Fibroblast of lung (primary cell): Measurements from ENCODE around the gene FGD2. TPM values are rescaled to one million over a fixed set of nuclear protein-coding genes. Genes with fewer than 3 reads are reported as not detected.

ENCODE experiments used
- DNase-seq, 2 donors: peaks; one replicate each; pipeline versions ENCODE4 v3.0.0 to v3.0.0-alpha.2; 2010; ENCODE audit warnings: low read depth in 2 of 2
- H2AFZ ChIP-seq: 2 replicates; pipeline ENCODE4 v1.5.1; 2012; ENCODE audit warnings: low read length, control low read depth, inconsistent platforms
- H3K27ac ChIP-seq: 2 replicates; pipeline ENCODE4 v1.5.1; 2011; ENCODE audit warnings: low read length, control low read depth; ENCODE audit not compliant: insufficient read depth
- H3K27me3 ChIP-seq: 2 replicates; pipeline ENCODE4 v1.5.1; 2011; ENCODE audit warnings: mild to moderate bottlenecking, low read length; ENCODE audit not compliant: control insufficient read depth, insufficient read depth
- H3K36me3 ChIP-seq: 2 replicates; pipeline ENCODE4 v1.5.1; 2011; ENCODE audit warnings: low read length; ENCODE audit not compliant: control insufficient read depth, insufficient read depth
- H3K4me1 ChIP-seq: 2 replicates; pipeline ENCODE4 v1.5.1; 2011; ENCODE audit warnings: low read length; ENCODE audit not compliant: control insufficient read depth, insufficient read depth; ENCODE audit errors: extremely low read depth
- H3K4me2 ChIP-seq: 2 replicates; pipeline ENCODE4 v1.5.1; 2011; ENCODE audit warnings: low read length, control low read depth; ENCODE audit not compliant: insufficient read depth; ENCODE audit errors: extremely low read depth
- H3K4me3 ChIP-seq, 4 experiments: fragments of 200-600 bp in 1 of 4; sonication (generic) in 1 of 4; replicated peaks in 1 of 4; 2 replicates each; pipeline ENCODE4 v1.5.1; 2011 to 2016; ENCODE audit warnings: low read length in 4 of 4, low read depth in 3 of 4, mild to moderate bottlenecking in 3 of 4, control low read depth in 2 of 4, inconsistent platforms in 1 of 4, mixed read lengths in 1 of 4; ENCODE audit not compliant: insufficient read depth in 1 of 4; ENCODE audit errors: control extremely low read depth in 1 of 4
- H3K79me2 ChIP-seq: 2 replicates; pipeline ENCODE4 v1.5.1; 2012; ENCODE audit warnings: mild to moderate bottlenecking, low read length, inconsistent platforms; ENCODE audit not compliant: control insufficient read depth, insufficient read depth
- H3K9ac ChIP-seq: 2 replicates; pipeline ENCODE4 v1.5.1; 2011; ENCODE audit warnings: mild to moderate bottlenecking, low read length, control low read depth; ENCODE audit not compliant: insufficient read depth
- H3K9me3 ChIP-seq: 2 replicates; pipeline ENCODE4 v1.5.1; 2012; ENCODE audit warnings: low read depth, low read length; ENCODE audit not compliant: control insufficient read depth, insufficient read depth
- H4K20me1 ChIP-seq: 2 replicates; pipeline ENCODE4 v1.5.1; 2011; ENCODE audit warnings: low read length; ENCODE audit not compliant: control insufficient read depth, insufficient read depth; ENCODE audit errors: extremely low read depth
- EZH2 ChIP-seq: IDR thresholded peaks from 2 replicates; pipeline ENCODE4 v1.5.1; 2012; ENCODE audit warnings: low read length, control low read depth, mild to moderate bottlenecking; ENCODE audit errors: missing control alignments
- polyA minus RNA-seq: library from RNA; depleted of rRNA, polyadenylated mRNA; stranded (reverse); fragments of >200 nt; gene quantifications from 2 replicates; pipeline ENCODE4 v1.2.3, GENCODE V29; 2011; ENCODE audit warnings: low replicate concordance
- polyA plus RNA-seq, 2 donors: library from polyadenylated mRNA; depleted of rRNA in 1 of 2; stranded (reverse) in 1 of 2; unstranded in 1 of 2; fragments of >200 nt; gene quantifications; 2 replicates each; pipeline ENCODE4 v1.2.1, GENCODE V29; 2011 to 2012; ENCODE audit warnings: missing spikeins in 1 of 2
- total RNA-seq: library from RNA; depleted of rRNA; stranded (reverse); fragments of >200 nt; gene quantifications from 2 replicates; pipeline ENCODE4 v1.2.1, GENCODE V29; 2014
- TF ChIP-seq, protein P1 (sequence below), 2 donors: IDR thresholded peaks in 1 of 2; conservative IDR thresholded peaks in 1 of 2; 1 replicate in 1 of 2; 2 replicates in 1 of 2; pipeline ENCODE4 v1.5.1; 2011 to 2012; ENCODE audit warnings: low read length in 2 of 2, control low read depth in 1 of 2, inconsistent platforms in 1 of 2, low read depth in 1 of 2, mild to moderate bottlenecking in 1 of 2

FGD2 gene
- total RNA-seq: not detected in 2 replicates
- polyA plus RNA-seq: not detected in 2 replicates
- polyA plus RNA-seq (2012): not detected in 2 replicates
- not detected in 2 replicates for polyA minus RNA-seq

- no peak within 1 kb of the TSS for H2AFZ ChIP-seq
- H3K9ac ChIP-seq: no peak within 1 kb of the TSS
- peaks cover 8% of the 10 kb centered on the region for H3K27me3 ChIP-seq
These were observed at the start of gene FGD2 for GRCh38 chr6:37005061-37005810. FGD2 (plus strand) TSS chr6:37005655; CDS start chr6:37005818, 163 bp downstream.

GRCh38 chr6:36955671-36956445 lies 49.6 kb upstream of the FGD2 start:
- Histone ChIP-seq H3K9ac (no peak overlapping the region), H3K27ac (no peak overlapping the region), H3K79me2 (no peaks in the 10 kb centered on the region), H4K20me1 (no peaks in the 10 kb centered on the region), H3K4me2 (no peak overlapping the region), H3K27me3 (peaks cover 2% of the 10 kb centered on the region), H3K4me3 (no peak overlapping the region), H3K36me3 (no peaks in the 10 kb centered on the region), H2AFZ (no peak overlapping the region), H3K4me1 (no peaks in the 10 kb centered on the region), H3K9me3 (no peaks in the 10 kb centered on the region)
- no peak for DNase-seq
- TF ChIP-seq EZH2: no peak
- TF ChIP-seq, protein P1, sequence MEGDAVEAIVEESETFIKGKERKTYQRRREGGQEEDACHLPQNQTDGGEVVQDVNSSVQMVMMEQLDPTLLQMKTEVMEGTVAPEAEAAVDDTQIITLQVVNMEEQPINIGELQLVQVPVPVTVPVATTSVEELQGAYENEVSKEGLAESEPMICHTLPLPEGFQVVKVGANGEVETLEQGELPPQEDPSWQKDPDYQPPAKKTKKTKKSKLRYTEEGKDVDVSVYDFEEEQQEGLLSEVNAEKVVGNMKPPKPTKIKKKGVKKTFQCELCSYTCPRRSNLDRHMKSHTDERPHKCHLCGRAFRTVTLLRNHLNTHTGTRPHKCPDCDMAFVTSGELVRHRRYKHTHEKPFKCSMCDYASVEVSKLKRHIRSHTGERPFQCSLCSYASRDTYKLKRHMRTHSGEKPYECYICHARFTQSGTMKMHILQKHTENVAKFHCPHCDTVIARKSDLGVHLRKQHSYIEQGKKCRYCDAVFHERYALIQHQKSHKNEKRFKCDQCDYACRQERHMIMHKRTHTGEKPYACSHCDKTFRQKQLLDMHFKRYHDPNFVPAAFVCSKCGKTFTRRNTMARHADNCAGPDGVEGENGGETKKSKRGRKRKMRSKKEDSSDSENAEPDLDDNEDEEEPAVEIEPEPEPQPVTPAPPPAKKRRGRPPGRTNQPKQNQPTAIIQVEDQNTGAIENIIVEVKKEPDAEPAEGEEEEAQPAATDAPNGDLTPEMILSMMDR (conservative IDR thresholded peaks at IDR 0.05 in 1 of 2, IDR thresholded peaks at IDR 0.05 in 1 of 2; ENCODE audit: low read depth in 1 of 2, low read length in 2 of 2): no peak

More at GRCh38 chr6:37005061-37005810, at the start of gene FGD2:
- DNase-seq: no peak
- no peak for TF ChIP-seq EZH2
- TF ChIP-seq, protein P1 (conservative IDR thresholded peaks at IDR 0.05 in 1 of 2, IDR thresholded peaks at IDR 0.05 in 1 of 2; ENCODE audit: low read depth in 1 of 2, low read length in 2 of 2): no peak
- no peak within 1 kb of the TSS for H3K4me3 ChIP-seq
- H3K36me3 ChIP-seq: no peaks in the 10 kb centered on the region
- H4K20me1 ChIP-seq: no peaks in the 10 kb centered on the region
- H3K4me1 ChIP-seq: no peaks in the 10 kb centered on the region
- no peak within 1 kb of the TSS for H3K27ac ChIP-seq
- no peaks in the 10 kb centered on the region for H3K9me3 ChIP-seq
- no peak within 1 kb of the TSS for H3K4me2 ChIP-seq
- no peaks in the 10 kb centered on the region for H3K79me2 ChIP-seq

DNA sequence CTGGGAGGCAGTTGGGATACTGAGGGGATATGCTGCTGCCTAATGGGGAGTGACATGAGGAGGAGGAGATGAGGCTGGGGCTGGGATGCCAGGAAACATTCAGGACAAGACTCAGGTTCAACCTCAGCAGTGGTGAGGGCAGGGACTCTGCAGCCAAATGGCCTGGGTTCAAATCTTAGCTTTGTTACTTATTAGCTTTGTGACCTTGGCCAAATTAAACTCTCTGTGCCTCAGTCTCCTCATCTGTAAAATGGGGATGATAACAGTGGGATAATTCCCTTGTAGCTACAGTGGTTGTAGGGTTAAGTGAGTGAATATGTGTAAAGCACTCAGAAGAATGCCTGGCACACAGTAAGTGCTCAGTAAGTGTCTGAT lies 49.0 kb upstream of the FGD2 start:
- Histone ChIP-seq H3K27me3 (peaks cover 2% of the 10 kb centered on the region), H3K4me3 (no peak overlapping the region), H3K36me3 (no peaks in the 10 kb centered on the region), H3K9me3 (no peaks in the 10 kb centered on the region), H3K4me2 (no peak overlapping the region), H3K9ac (no peak overlapping the region), H3K27ac (no peak overlapping the region), H4K20me1 (no peaks in the 10 kb centered on the region), H2AFZ (no peak overlapping the region), H3K4me1 (no peaks in the 10 kb centered on the region), H3K79me2 (no peaks in the 10 kb centered on the region)
- TF ChIP-seq EZH2: no peak
- TF ChIP-seq, protein P1 (conservative IDR thresholded peaks at IDR 0.05 in 1 of 2, IDR thresholded peaks at IDR 0.05 in 1 of 2; ENCODE audit: low read depth in 1 of 2, low read length in 2 of 2): no peak
- no peak for DNase-seq
